Thyroid gland (tissue), 4 donors: ENCODE data around the gene H2AZ2. TPM values are rescaled to one million over a fixed set of nuclear protein-coding genes. Genes with fewer than 3 reads are reported as not detected.

Source experiments
- DNase-seq, 2 donors: peaks; one replicate each; pipeline ENCODE4 v3.0.0-alpha.2; 2019
- H3K27ac ChIP-seq, 3 donors: fragments of 200-600 bp; sonication (generic); 1 replicate in 2 of 3; 2 replicates in 1 of 3; pipeline ENCODE4 v1.5.1; 2016 to 2019; ENCODE audit warnings: mild to moderate bottlenecking in 1 of 3, moderate library complexity in 1 of 3
- H3K27me3 ChIP-seq: fragments of 200-600 bp; sonication (generic); one replicate; pipeline ENCODE4 v1.5.1; 2019
- H3K36me3 ChIP-seq, 2 donors: fragments of 200-600 bp; sonication (generic); one replicate each; pipeline ENCODE4 v1.5.1; 2016 to 2019
- H3K4me1 ChIP-seq, 2 donors: fragments of 200-600 bp; sonication (generic); one replicate each; pipeline ENCODE4 v1.5.1; 2017 to 2019
- H3K4me3 ChIP-seq, 3 donors: fragments of 200-600 bp; sonication (generic); replicated peaks in 1 of 3; 1 replicate in 2 of 3; 2 replicates in 1 of 3; pipeline ENCODE4 v1.5.1; 2016; ENCODE audit warnings: mild to moderate bottlenecking in 1 of 3
- H3K9me3 ChIP-seq: fragments of 200-600 bp; sonication (generic); one replicate; pipeline ENCODE4 v1.5.1; 2017
- CTCF ChIP-seq, 6 experiments: fragments of 200-600 bp in 3 of 6; fragments of 450-650 bp in 3 of 6; sonication (generic) in 3 of 6; IDR thresholded peaks; one replicate each; pipeline ENCODE4 v1.5.1; 2016 to 2019; ENCODE audit warnings: antibody characterized with exemption in 6 of 6, mild to moderate bottlenecking in 2 of 6, inconsistent platforms in 1 of 6, moderate library complexity in 1 of 6
- POLR2A ChIP-seq, 2 donors: fragments of 450-650 bp; IDR thresholded peaks; one replicate each; pipeline ENCODE4 v1.6.1; 2017; ENCODE audit warnings: antibody characterized with exemption in 2 of 2, mild to moderate bottlenecking in 2 of 2, moderate library complexity in 1 of 2
- WGBS, 2 donors: methylation state at CpG; one replicate each; pipeline ENCODE4 v1.1.5; 2017; 5-methylcytosine and 5-hydroxymethylcytosine counted together
- intact Hi-C: fragments of 100-400 bp; cut with DNase I; formaldehyde crosslinking; loops from one replicate; pipeline ENCODE4 v1.15.1; 2023
- total RNA-seq, 4 donors: library from RNA; depleted of rRNA; stranded (reverse); fragments of >200 nt; gene quantifications; one replicate each; pipeline ENCODE4 v1.2.3, GENCODE V29; 2016

The H2AZ2 gene
- total RNA-seq, 4 donors from 2014 or later = 126 to 198 (median 144) TPM

GRCh38 chr7:44852590-44852989 is 4.7 kb upstream of the H2AZ2 start:
- intact Hi-C loops = no loop called here
- Histone ChIP-seq H3K27ac (no peak overlapping the region), H3K36me3 (no peaks in the 10 kb centered on the region), H3K4me3 (no peak overlapping the region), H3K4me1 (peaks cover 0 to 5% of the 10 kb centered on the region in 2 donors), H3K27me3 (no peaks in the 10 kb centered on the region), H3K9me3 (no peaks in the 10 kb centered on the region)
- no peak for TF ChIP-seq CTCF (IDR thresholded peaks at IDR 0.05)
- TF ChIP-seq POLR2A (IDR thresholded peaks at IDR 0.05) = no peak
- 91 to 94% methylated on average over 3 of the region's 3 CpGs for WGBS, 2 donors
- no peak for DNase-seq

GRCh38 chr7:44849885-44850544 is 2.1 kb upstream of the H2AZ2 start:
- Histone ChIP-seq H3K27ac (no peak overlapping the region), H3K27me3 (no peaks in the 10 kb centered on the region), H3K4me3 (no peak overlapping the region), H3K9me3 (no peaks in the 10 kb centered on the region), H3K4me1 (peaks cover 11 to 12% of the 10 kb centered on the region in 2 donors), H3K36me3 (no peaks in the 10 kb centered on the region)
- WGBS, 2 donors = 78 to 95% methylated on average over 5 of the region's 5 CpGs
- intact Hi-C loops = no loop called here
- TF ChIP-seq POLR2A (IDR thresholded peaks at IDR 0.05) = no peak
- TF ChIP-seq CTCF (IDR thresholded peaks at IDR 0.05) = no peak
- no peak for DNase-seq

GRCh38 chr7:44849259-44849884 is 1.5 kb upstream of the H2AZ2 start:
- Histone ChIP-seq H3K36me3 (no peaks in the 10 kb centered on the region), H3K9me3 (no peaks in the 10 kb centered on the region), H3K27me3 (no peaks in the 10 kb centered on the region), H3K27ac (peak overlapping the region in 1 of 3 donors; percentile 84), H3K4me1 (peaks cover 11 to 12% of the 10 kb centered on the region in 2 donors), H3K4me3 (peak overlapping the region in 1 of 3 donors; percentile 58)
- no peak for TF ChIP-seq POLR2A (IDR thresholded peaks at IDR 0.05)
- no peak for TF ChIP-seq CTCF (IDR thresholded peaks at IDR 0.05)
- no peak for DNase-seq
- intact Hi-C loops = no loop called here
- WGBS, 2 donors = 72 to 73% methylated on average over 10 of the region's 10 CpGs

GRCh38 chr7:44847509-44847919 is 373 bp downstream of the H2AZ2 start:
- intact Hi-C loops = no loop called here
- Histone ChIP-seq H3K9me3 (no peaks in the 10 kb centered on the region), H3K36me3 (no peaks in the 10 kb centered on the region), H3K4me1 (peaks cover 11 to 12% of the 10 kb centered on the region in 2 donors), H3K27me3 (no peaks in the 10 kb centered on the region), H3K27ac (peak overlapping the region; percentile 81 to 91 (median 89)), H3K4me3 (peak overlapping the region; percentile 25 to 48 (median 43))
- peak; percentile 90 to 91 for DNase-seq
- TF ChIP-seq CTCF (IDR thresholded peaks at IDR 0.05) (peak; percentile 53 to 97 (median 91)), POLR2A (IDR thresholded peaks at IDR 0.05) (no peak)
- 0 to 1% methylated on average over 6 to 15 of the region's 36 CpGs for WGBS, 2 donors
